IMR-90 (cell line): Measurements from ENCODE around the gene NRDC. TPM values are rescaled to one million over a fixed set of nuclear protein-coding genes. Genes with fewer than 3 reads are reported as not detected.

Experiments
- ATAC-seq: fragments of 200-7000 bp; cut with Tn5 transposase; 2 replicates; pipeline ENCODE4 v1.9.1; 2020; ENCODE audit warnings: low read depth, mild to moderate bottlenecking, moderate library complexity
- Bru-seq: library from RNA; stranded (reverse); fragments of 400-500 nt; gene quantifications from one replicate; lab custom pipeline; 2021; lab: Mats Ljungman, UMichigan
- BruChase-seq, 2 experiments: library from RNA; stranded (reverse); fragments of 400-500 nt; gene quantifications; one replicate each; lab custom pipeline; 2021; lab: Mats Ljungman, UMichigan
- BruUV-seq: library from RNA; stranded (reverse); fragments of 400-500 nt; replicated peaks from 2 replicates; lab custom pipeline; 2021; lab: Mats Ljungman, UMichigan
- CTCF ChIA-PET: fragments of 300-600 bp; formaldehyde crosslinking; extraction: SDS; loops from one replicate; lab custom pipeline; 2021; ENCODE audit warnings: antibody characterized with exemption; lab: Yijun Ruan, JAX
- POLR2A ChIA-PET: fragments of 300-600 bp; sonication (Branson Sonifier 250); formaldehyde crosslinking; loops from one replicate; lab custom pipeline; 2022; ENCODE audit warnings: antibody characterized with exemption; ENCODE audit not compliant: unreplicated experiment; lab: Charles Lee
- DNase-seq: peaks from one replicate; pipeline ENCODE4 v3.0.0; 2013
- H2AFZ ChIP-seq: replicated peaks from 2 replicates; pipeline ENCODE3; 2013; ENCODE audit warnings: low read length, mild to moderate bottlenecking; ENCODE audit not compliant: poor library complexity
- H2AK5ac ChIP-seq: 2 replicates; pipeline ENCODE4 v1.6.1; 2013; ENCODE audit warnings: low read depth, low read length, inconsistent platforms
- H2AK9ac ChIP-seq: replicated peaks from 2 replicates; pipeline ENCODE3; 2013; ENCODE audit warnings: mild to moderate bottlenecking, low read depth, low read length, moderate library complexity; ENCODE audit not compliant: poor library complexity
- H2BK120ac ChIP-seq: 2 replicates; pipeline ENCODE4 v1.6.1; 2013; ENCODE audit warnings: low read depth, low read length, inconsistent platforms
- H2BK15ac ChIP-seq: 3 replicates; pipeline ENCODE4 v1.6.1; 2013; ENCODE audit warnings: low read depth, low read length, inconsistent platforms
- H2BK20ac ChIP-seq: 2 replicates; pipeline ENCODE4 v1.6.1; 2013; ENCODE audit warnings: low read depth, mild to moderate bottlenecking, inconsistent platforms, low read length, moderate library complexity
- H2BK5ac ChIP-seq: 2 replicates; pipeline ENCODE4 v1.6.1; 2013; ENCODE audit warnings: mild to moderate bottlenecking, low read depth, low read length, inconsistent platforms; ENCODE audit not compliant: poor library complexity, severe bottlenecking
- H3K14ac ChIP-seq: replicated peaks from 2 replicates; pipeline ENCODE4 v1.6.1; 2013; ENCODE audit warnings: low read depth, low read length, inconsistent platforms
- H3K18ac ChIP-seq: 2 replicates; pipeline ENCODE4 v1.6.1; 2013; ENCODE audit warnings: low read depth, low read length, control low read depth
- H3K23ac ChIP-seq: 2 replicates; pipeline ENCODE4 v1.6.1; 2013; ENCODE audit warnings: low read depth, low read length, inconsistent platforms
- H3K27ac ChIP-seq: 2 replicates; pipeline ENCODE4 v1.5.1; 2013; ENCODE audit warnings: mild to moderate bottlenecking, control low read depth, low read length; ENCODE audit not compliant: insufficient read depth
- H3K27me3 ChIP-seq: 2 replicates; pipeline ENCODE4 v1.6.1; 2013; ENCODE audit warnings: low read length; ENCODE audit not compliant: control insufficient read depth, insufficient read depth
- H3K36me3 ChIP-seq: 2 replicates; pipeline ENCODE4 v1.6.1; 2013; ENCODE audit warnings: low read length, mixed read lengths; ENCODE audit not compliant: control insufficient read depth, insufficient read depth
- H3K4ac ChIP-seq: 2 replicates; pipeline ENCODE4 v1.6.1; 2013; ENCODE audit warnings: low read depth, low read length, inconsistent platforms
- H3K4me1 ChIP-seq: 2 replicates; pipeline ENCODE4 v1.6.1; 2013; ENCODE audit warnings: low read length, mixed read lengths; ENCODE audit not compliant: control insufficient read depth, insufficient read depth
- H3K4me2 ChIP-seq: 2 replicates; pipeline ENCODE4 v1.6.1; 2013; ENCODE audit warnings: low read depth, mild to moderate bottlenecking, control low read depth, low read length, moderate library complexity
- H3K4me3 ChIP-seq: 2 replicates; pipeline ENCODE4 v1.5.1; 2013; ENCODE audit warnings: low read depth, mild to moderate bottlenecking, control low read depth, low read length, moderate library complexity; ENCODE audit not compliant: insufficient read depth
- H3K56ac ChIP-seq: 2 replicates; pipeline ENCODE4 v1.6.1; 2013; ENCODE audit warnings: low read length, inconsistent platforms; ENCODE audit not compliant: insufficient read depth; ENCODE audit errors: extremely low read depth
- H3K79me1 ChIP-seq, 2 experiments: 2 replicates each; pipeline ENCODE4 v1.6.1; 2013; ENCODE audit warnings: low read length in 2 of 2, inconsistent platforms in 1 of 2, low read depth in 1 of 2
- H3K9ac ChIP-seq: 2 replicates; pipeline ENCODE4 v1.6.1; 2013; ENCODE audit warnings: low read depth, low read length, control low read depth
- H3K9me1 ChIP-seq: 2 replicates; pipeline ENCODE4 v1.6.1; 2013; ENCODE audit warnings: low read length, inconsistent platforms; ENCODE audit not compliant: insufficient read depth
- H3K9me3 ChIP-seq: 2 replicates; pipeline ENCODE4 v1.6.1; 2013; ENCODE audit warnings: low read length; ENCODE audit not compliant: control insufficient read depth, insufficient read depth
- H4K20me1 ChIP-seq: 2 replicates; pipeline ENCODE4 v1.6.1; 2013; ENCODE audit warnings: low read length, inconsistent platforms; ENCODE audit not compliant: insufficient read depth
- H4K5ac ChIP-seq: 2 replicates; pipeline ENCODE4 v1.6.1; 2013; ENCODE audit warnings: mild to moderate bottlenecking, low read depth, low read length, control low read depth
- H4K8ac ChIP-seq, 2 experiments: 2 replicates each; pipeline ENCODE4 v1.6.1; 2013; ENCODE audit warnings: low read depth in 2 of 2, low read length in 2 of 2, control low read depth in 1 of 2, inconsistent platforms in 1 of 2
- H4K91ac ChIP-seq: 2 replicates; pipeline ENCODE4 v1.6.1; 2013; ENCODE audit warnings: low read depth, low read length, inconsistent platforms; ENCODE audit not compliant: insufficient read depth
- CTCF ChIP-seq: conservative IDR thresholded peaks from 2 replicates; pipeline ENCODE4 v1.5.1; 2012; ENCODE audit warnings: mild to moderate bottlenecking, low read depth, low read length, improper control_type of control experiment
- MAFK ChIP-seq: IDR thresholded peaks from 2 replicates; pipeline ENCODE4 v1.6.1; 2012; ENCODE audit warnings: low read depth, low read length, improper control_type of control experiment
- MAZ ChIP-seq: IDR thresholded peaks from 2 replicates; pipeline ENCODE4 v1.6.1; 2012; ENCODE audit warnings: low read depth, mild to moderate bottlenecking, low read length, improper control_type of control experiment, moderate library complexity, borderline replicate concordance
- NFE2L2 ChIP-seq: fragments of 150-350 bp; IDR thresholded peaks from 2 replicates; pipeline ENCODE4 v1.6.1; 2016; ENCODE audit warnings: low read depth, mild to moderate bottlenecking, low read length
- POLR2A ChIP-seq: IDR thresholded peaks from 2 replicates; pipeline ENCODE4 v1.6.1; 2012; ENCODE audit warnings: mild to moderate bottlenecking, low read depth, low read length
- RAD21 ChIP-seq: IDR thresholded peaks from 2 replicates; pipeline ENCODE4 v1.6.1; 2012; ENCODE audit warnings: low read length, improper control_type of control experiment
- RCOR1 ChIP-seq: IDR thresholded peaks from 2 replicates; pipeline ENCODE4 v1.6.1; 2012; ENCODE audit warnings: mild to moderate bottlenecking, low read length, improper control_type of control experiment; ENCODE audit not compliant: insufficient replicate concordance
- RFX5 ChIP-seq: IDR thresholded peaks from 2 replicates; pipeline ENCODE4 v1.8.0; 2012; ENCODE audit warnings: low read depth, mild to moderate bottlenecking, low read length, moderate library complexity
- SMC3 ChIP-seq: fragments of 150-350 bp; IDR thresholded peaks from 2 replicates; pipeline ENCODE4 v1.6.1; 2016; ENCODE audit warnings: low read depth, mild to moderate bottlenecking, antibody characterized with exemption, low read length, moderate library complexity
- USF2 ChIP-seq: fragments of 150-350 bp; IDR thresholded peaks from 2 replicates; pipeline ENCODE4 v1.6.1; 2017; ENCODE audit warnings: mild to moderate bottlenecking, antibody characterized with exemption, low read length, low read depth
- WGBS, 2 experiments: methylation state at CpG; one replicate each; pipeline versions ENCODE4 v1.1.5 to v1.1.7; 2013; ENCODE audit warnings: missing lambda C conversion rate in 2 of 2; ENCODE audit not compliant: insufficient read length in 1 of 2; ENCODE audit errors: extremely low coverage in 2 of 2; 5-methylcytosine and 5-hydroxymethylcytosine counted together
- dilution Hi-C: fragments of 300-500 bp; cut with HindIII; formaldehyde crosslinking; loops from one replicate; pipeline ENCODE4 v1.14.3; 2018; ENCODE audit warnings: low sequenced_read_pairs; ENCODE audit not compliant: unreplicated experiment
- in situ Hi-C: fragments of 300-500 bp; cut with MboI; formaldehyde crosslinking; loops from 3 replicates; pipeline ENCODE4 v1.14.3; 2019; ENCODE audit warnings: low sequenced_read_pairs, inconsistent platforms, mixed read lengths
- intact Hi-C: fragments of 100-400 bp; cut with micrococcal nuclease; formaldehyde crosslinking; loops from 2 replicates; pipeline ENCODE4 v1.10.0; 2022
- long read RNA-seq: library from polyadenylated mRNA; unstranded; transcript quantifications from one replicate; pipeline ENCODE4 v2.0.0, GENCODE V29; 2021; ENCODE audit not compliant: unreplicated experiment
- polyA plus RNA-seq, 3 experiments: library from polyadenylated mRNA; depleted of rRNA; stranded (reverse); fragments of >200 nt; gene quantifications; 2 replicates each; pipeline ENCODE4 v1.2.3, GENCODE V29; 2012; ENCODE audit warnings: low replicate concordance in 1 of 3
- total RNA-seq: library from RNA; depleted of rRNA; stranded (reverse); fragments of >200 nt; gene quantifications from 2 replicates; pipeline ENCODE4 v1.2.3, GENCODE V29; 2012; rRNA removed

The NRDC gene
- 75.8 and 78.0 TPM in 2 replicates for total RNA-seq
- polyA plus RNA-seq (2012; rRNA removed): 72.3 and 84.7 TPM in 2 replicates
- 38.5 and 39.4 TPM in 2 replicates for polyA plus RNA-seq (2012; cell fraction: cytosol; rRNA removed)
- polyA plus RNA-seq (2012; cell fraction: nucleus; rRNA removed; ENCODE audit: low replicate concordance): 86.8 and 152 TPM in 2 replicates
- Bru-seq, nascent RNA: percentile 89 among the genes with signal in this experiment
- percentile 93 among the genes with signal in this experiment for BruChase-seq, experiment 1, labeled RNA remaining after a 6-hour chase
- BruChase-seq, experiment 2, labeled RNA remaining after a 2-hour chase: percentile 90 among the genes with signal in this experiment
- long read RNA-seq, transcript NRDC-201 (31 exons, 3,691 nt): major isoform, 67 of 145 reads
- long read RNA-seq, transcript NRDC-211 (2 exons, 1,020 nt): minor isoform, 9 of 145 reads
- long read RNA-seq, partial matches to known transcripts: 41 of 145 reads
- long read RNA-seq, other reads (novel, unspliced or antisense): 25 of 145 reads

DNA sequence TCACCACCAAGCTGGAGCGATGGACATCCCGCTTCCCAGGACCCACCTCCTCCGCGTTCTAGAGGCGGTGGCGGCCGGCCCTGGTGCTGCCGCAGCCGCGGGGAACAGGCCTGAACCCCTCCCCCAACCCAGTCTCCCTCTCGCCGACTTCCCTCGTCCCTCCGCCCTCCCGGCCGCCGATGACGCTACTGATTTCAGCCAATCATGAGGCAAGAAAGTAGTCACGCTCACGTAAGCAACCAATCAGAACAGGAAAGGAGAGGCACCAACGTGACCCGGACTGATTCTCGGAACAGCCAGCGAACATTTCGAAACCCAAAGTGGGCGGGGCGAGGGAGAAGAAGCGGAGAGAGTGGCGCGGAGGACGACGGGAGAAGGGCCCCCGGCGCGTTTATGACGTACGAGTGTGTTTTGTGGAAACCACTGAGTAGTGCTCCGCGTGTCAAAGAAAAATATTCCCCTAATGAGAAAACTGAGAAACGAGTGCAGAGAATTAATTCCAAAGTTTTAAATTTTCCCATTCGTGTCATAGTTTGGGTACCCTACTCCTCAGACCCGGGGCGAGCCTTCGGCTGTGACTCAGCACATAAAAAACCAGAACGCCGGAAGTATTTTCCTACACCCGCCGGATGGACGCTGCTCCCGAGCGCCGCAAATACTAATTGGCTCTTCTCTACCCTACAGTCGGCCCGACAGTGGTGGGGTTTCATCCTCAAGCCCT is at the start of gene NRDC:
Gene NRDC, minus strand, starts transcription at position 112 of the 721 bp plus-strand sequence. CDS start 112 bp downstream, outside the sequence.
- BruUV-seq: no TSS peak
- TF ChIP-seq SMC3: no peak
- no peak for TF ChIP-seq RCOR1
- peak; percentile 35 for TF ChIP-seq MAFK
- TF ChIP-seq USF2: peak; percentile 94
- TF ChIP-seq RAD21: peak; percentile 10; the same call in 1 of the 2 replicates
- 0 out of 2 replicates have a peak, but pooled peaks have one; percentile 38 for TF ChIP-seq RFX5
- peak; percentile 85 for TF ChIP-seq NFE2L2
- TF ChIP-seq CTCF: no peak
- peak; percentile 93 for TF ChIP-seq MAZ
- peak; percentile 88 for TF ChIP-seq POLR2A

More for the DNA sequence above, at the start of gene NRDC:
- peak within 1 kb of the TSS; percentile 78; the same call in 1 of the 2 replicates for H2BK20ac ChIP-seq
- H3K36me3 ChIP-seq: peaks cover 3% of the 10 kb centered on the region; the same call in 1 of the 2 replicates
- H3K56ac ChIP-seq: peak within 1 kb of the TSS; percentile 99
- peaks cover 26% of the 10 kb centered on the region for H4K20me1 ChIP-seq
- H3K27ac ChIP-seq: peak within 1 kb of the TSS; percentile 95
- H3K14ac ChIP-seq: peak within 1 kb of the TSS; percentile 94
- dilution Hi-C loops: no loop called here
- peaks cover 3% of the 10 kb centered on the region; the same call in 1 of the 2 replicates for H3K4me1 ChIP-seq
- no peaks in the 10 kb centered on the region for H3K27me3 ChIP-seq
- DNase-seq (peak; percentile 100), ATAC-seq (peak; percentile 92)
- peak within 1 kb of the TSS; percentile 88 for H2BK120ac ChIP-seq
- intact Hi-C loops: no loop called here
- peak within 1 kb of the TSS; percentile 78 for H2AK5ac ChIP-seq
- peaks cover 6% of the 10 kb centered on the region for H3K9me1 ChIP-seq
- 0% methylated on average over 15 of the region's 54 CpGs; no CpG with 5 or more reads in 1 of the 2 experiments for WGBS, 2 experiments
- H4K8ac ChIP-seq: peak within 1 kb of the TSS; percentile 98 to 100
- peak within 1 kb of the TSS; percentile 89 for H4K91ac ChIP-seq
- ChIA-PET CTCF (interaction anchor here (1.1 kb wide), 1 partner anchor 24 kb away, joined by 3 read pairs; no protein-coding TSS in a partner anchor), POLR2A (interaction anchor here (1.0 kb wide), 1 partner anchor 20 kb away, joined by 3 read pairs; no protein-coding TSS in a partner anchor)
- H3K4ac ChIP-seq: peak within 1 kb of the TSS; percentile 94
- peak within 1 kb of the TSS; percentile 83 for H3K4me3 ChIP-seq
- peak within 1 kb of the TSS; percentile 97 for H2AK9ac ChIP-seq
- peak within 1 kb of the TSS; percentile 85 for H3K18ac ChIP-seq
- peak within 1 kb of the TSS; percentile 97 for H3K23ac ChIP-seq
- H2AFZ ChIP-seq: peak within 1 kb of the TSS; percentile 94
- peak within 1 kb of the TSS; percentile 95 for H3K4me2 ChIP-seq
- peak within 1 kb of the TSS; percentile 100 for H4K5ac ChIP-seq
- peak within 1 kb of the TSS; percentile 96 for H3K9ac ChIP-seq
- in situ Hi-C loops: loop anchor here (25.0 kb wide), 1 partner anchor 409 kb away; no protein-coding TSS in a partner anchor
- peak within 1 kb of the TSS; percentile 71; the same call in 2 of the 3 replicates for H2BK15ac ChIP-seq
- peaks cover 2 to 37% of the 10 kb centered on the region in 2 experiments; a peak in 3 of 4 replicates for H3K79me1 ChIP-seq
- H3K9me3 ChIP-seq: no peaks in the 10 kb centered on the region
- peak within 1 kb of the TSS; percentile 95 for H2BK5ac ChIP-seq
